Activated CD8-positive, alpha-beta memory T cell treated with anti-CD3 and anti-CD28 coated beads for 1 hour (primary cell): ENCODE measurements around the gene TPCN1.

Source experiments
- DNase-seq, 2 donors: peaks; one replicate each; pipeline ENCODE4 v3.0.0-alpha.2; 2020; ENCODE audit warnings: low read depth in 1 of 2; ENCODE audit errors: extremely low read depth in 1 of 2

The TPCN1 gene

GRCh38 chr12:113221181-113221996 is at the start of gene TPCN1:
TSS of gene TPCN1 (plus strand) at chr12:113221464. CDS start at chr12:113226853, 5,389 bp downstream.
- peak; percentile 97 to 99 for DNase-seq

GRCh38 chr12:113171543-113171942 is 49.7 kb upstream of the TPCN1 start:
- DNase-seq, result no peak

GRCh38 chr12:113172185-113172584 is 49.1 kb upstream of the TPCN1 start:
- no peak for DNase-seq

GRCh38 chr12:113173081-113173698 is 48.1 kb upstream of the TPCN1 start:
- no peak for DNase-seq

GRCh38 chr12:113174461-113175384 is 46.5 kb upstream of the TPCN1 start:
- peak; percentile 31 to 57 for DNase-seq

GRCh38 chr12:113179023-113179422 is 42.2 kb upstream of the TPCN1 start:
- DNase-seq, result no peak

- no peak for DNase-seq
Observed at GRCh38 chr12:113180333-113180732, 40.9 kb upstream of the TPCN1 start.

- no peak for DNase-seq
Observed at GRCh38 chr12:113181975-113182374, 39.3 kb upstream of the TPCN1 start.

GRCh38 chr12:113183030-113183589 is 38.2 kb upstream of the TPCN1 start:
- no peak for DNase-seq

- peak in 1 of 2 donors; percentile 45 for DNase-seq
Observed at GRCh38 chr12:113184098-113184899, 37.0 kb upstream of the TPCN1 start.

GRCh38 chr12:113184900-113185179 is 36.4 kb upstream of the TPCN1 start:
- DNase-seq, result peak; percentile 62 to 74

- peak; percentile 40 to 72 for DNase-seq
Observed at GRCh38 chr12:113185180-113186032, 35.9 kb upstream of the TPCN1 start, which contains the start of the genes DDX54 and RITA1. TSS of gene DDX54 (minus strand) at chr12:113185478. CDS start at chr12:113185451, 27 bp downstream. TSS of gene RITA1 (plus strand) at chr12:113185721. CDS start at chr12:113186747, 1,026 bp downstream.

GRCh38 chr12:113186033-113186365 is 35.3 kb upstream of the TPCN1 start:
- no peak for DNase-seq

- no peak for DNase-seq
Observed at GRCh38 chr12:113186666-113187325, 34.5 kb upstream of the TPCN1 start.

GRCh38 chr12:113189361-113189760 is 31.9 kb upstream of the TPCN1 start:
- DNase-seq, result no peak

- no peak for DNase-seq
Observed at GRCh38 chr12:113190761-113191160, 30.5 kb upstream of the TPCN1 start.

- DNase-seq, result no peak
Observed at GRCh38 chr12:113191227-113191626, 30.0 kb upstream of the TPCN1 start.

- no peak for DNase-seq
Observed at GRCh38 chr12:113194971-113195391, 26.3 kb upstream of the TPCN1 start.

- DNase-seq, result no peak
Observed at GRCh38 chr12:113195598-113195997, 25.7 kb upstream of the TPCN1 start.
